Neural crest cell (in vitro differentiated cells): Measurements from ENCODE around the gene GRM8. TPM values are rescaled to one million over a fixed set of nuclear protein-coding genes. Genes with fewer than 3 reads are reported as not detected.

Source experiments
- DNase-seq: peaks from one replicate; pipeline ENCODE4 v3.0.0; 2021; ENCODE audit warnings: low read depth, mixed read lengths, low spot score
- H3K27ac Mint-ChIP-seq: one replicate; pipeline ENCODE4 v1.8.0; 2021; ENCODE audit warnings: mild to moderate bottlenecking, mixed read lengths; ENCODE audit not compliant: unreplicated experiment
- H3K27me3 Mint-ChIP-seq: 2 replicates; pipeline ENCODE4 v1.8.0; 2021; ENCODE audit warnings: low read depth, mild to moderate bottlenecking, mixed read lengths
- H3K36me3 Mint-ChIP-seq: 2 replicates; pipeline ENCODE4 v1.8.0; 2021; ENCODE audit warnings: low read depth, mild to moderate bottlenecking, mixed read lengths
- H3K4me1 Mint-ChIP-seq: 2 replicates; pipeline ENCODE4 v1.8.0; 2021; ENCODE audit warnings: mixed read lengths
- H3K4me3 Mint-ChIP-seq: one replicate; pipeline ENCODE4 v1.8.0; 2021; ENCODE audit warnings: mild to moderate bottlenecking, mixed read lengths
- H3K9me3 Mint-ChIP-seq: 2 replicates; pipeline ENCODE4 v1.8.0; 2021; ENCODE audit warnings: mixed read lengths
- total RNA-seq: library from RNA; stranded (reverse); gene quantifications from 2 replicates; pipeline ENCODE4 v1.2.1, GENCODE V29; 2021
- TF ChIP-seq, protein P1 (sequence below): fragments of 200-600 bp; sonication (generic); conservative IDR thresholded peaks from 2 replicates; pipeline ENCODE4 v1.5.0; 2021; ENCODE audit warnings: antibody characterized with exemption, mild to moderate bottlenecking

Gene GRM8
- total RNA-seq, 1 donor from 2014 or later = 2.6 TPM

DNA sequence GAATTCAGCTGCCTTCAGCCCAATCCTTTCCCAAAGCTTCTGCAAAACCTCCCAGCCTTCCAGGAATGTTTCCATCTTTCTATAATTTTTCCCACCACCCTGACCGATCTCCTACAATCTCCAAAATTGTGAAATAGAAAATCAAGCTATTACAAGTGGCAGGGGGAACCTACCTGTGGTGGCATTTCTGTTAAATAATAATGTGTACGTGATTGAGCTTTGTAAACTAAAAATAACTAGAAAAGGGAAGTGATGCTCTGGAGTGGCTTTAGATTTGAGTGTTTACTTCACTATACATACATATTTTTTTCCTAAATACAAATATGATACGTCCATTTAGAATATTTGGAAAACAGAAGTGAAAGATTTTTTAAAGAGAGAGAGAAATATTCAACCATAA lies 593.6 kb downstream of the GRM8 start:
- Mint-ChIP-seq H3K4me3 (no peak overlapping the region), H3K9me3 (no peaks in the 10 kb centered on the region), H3K27ac (no peak overlapping the region), H3K36me3 (no peaks in the 10 kb centered on the region), H3K27me3 (no peaks in the 10 kb centered on the region), H3K4me1 (no peaks in the 10 kb centered on the region)
- TF ChIP-seq, protein P1, sequence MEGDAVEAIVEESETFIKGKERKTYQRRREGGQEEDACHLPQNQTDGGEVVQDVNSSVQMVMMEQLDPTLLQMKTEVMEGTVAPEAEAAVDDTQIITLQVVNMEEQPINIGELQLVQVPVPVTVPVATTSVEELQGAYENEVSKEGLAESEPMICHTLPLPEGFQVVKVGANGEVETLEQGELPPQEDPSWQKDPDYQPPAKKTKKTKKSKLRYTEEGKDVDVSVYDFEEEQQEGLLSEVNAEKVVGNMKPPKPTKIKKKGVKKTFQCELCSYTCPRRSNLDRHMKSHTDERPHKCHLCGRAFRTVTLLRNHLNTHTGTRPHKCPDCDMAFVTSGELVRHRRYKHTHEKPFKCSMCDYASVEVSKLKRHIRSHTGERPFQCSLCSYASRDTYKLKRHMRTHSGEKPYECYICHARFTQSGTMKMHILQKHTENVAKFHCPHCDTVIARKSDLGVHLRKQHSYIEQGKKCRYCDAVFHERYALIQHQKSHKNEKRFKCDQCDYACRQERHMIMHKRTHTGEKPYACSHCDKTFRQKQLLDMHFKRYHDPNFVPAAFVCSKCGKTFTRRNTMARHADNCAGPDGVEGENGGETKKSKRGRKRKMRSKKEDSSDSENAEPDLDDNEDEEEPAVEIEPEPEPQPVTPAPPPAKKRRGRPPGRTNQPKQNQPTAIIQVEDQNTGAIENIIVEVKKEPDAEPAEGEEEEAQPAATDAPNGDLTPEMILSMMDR = no peak
- no peak for DNase-seq

DNA sequence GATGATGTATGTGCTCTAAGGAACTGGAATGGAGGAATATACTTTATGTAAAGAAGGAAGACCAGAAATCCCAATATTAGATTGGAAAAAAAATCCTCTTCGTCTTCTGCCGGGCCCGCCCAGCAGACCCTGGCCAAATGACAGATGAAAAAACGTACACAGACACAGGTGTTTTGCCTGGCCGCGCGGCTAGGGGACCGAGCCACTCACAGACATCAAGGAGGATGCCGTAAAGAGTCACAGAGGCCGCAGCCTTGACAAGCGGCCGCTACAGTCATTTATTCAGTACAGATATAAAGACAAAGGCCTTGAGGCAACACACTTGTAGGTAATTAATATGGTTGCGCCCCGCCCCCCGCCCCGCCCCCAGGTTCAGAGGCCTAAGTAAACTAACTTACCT lies 594.1 kb downstream of the GRM8 start:
- H3K27ac Mint-ChIP-seq = no peak overlapping the region
- H3K27me3 Mint-ChIP-seq = no peaks in the 10 kb centered on the region
- TF ChIP-seq, protein P1 = no peak
- H3K4me3 Mint-ChIP-seq = no peak overlapping the region
- no peak for DNase-seq
- H3K4me1 Mint-ChIP-seq = no peaks in the 10 kb centered on the region
- H3K9me3 Mint-ChIP-seq = no peaks in the 10 kb centered on the region
- no peaks in the 10 kb centered on the region for H3K36me3 Mint-ChIP-seq

DNA sequence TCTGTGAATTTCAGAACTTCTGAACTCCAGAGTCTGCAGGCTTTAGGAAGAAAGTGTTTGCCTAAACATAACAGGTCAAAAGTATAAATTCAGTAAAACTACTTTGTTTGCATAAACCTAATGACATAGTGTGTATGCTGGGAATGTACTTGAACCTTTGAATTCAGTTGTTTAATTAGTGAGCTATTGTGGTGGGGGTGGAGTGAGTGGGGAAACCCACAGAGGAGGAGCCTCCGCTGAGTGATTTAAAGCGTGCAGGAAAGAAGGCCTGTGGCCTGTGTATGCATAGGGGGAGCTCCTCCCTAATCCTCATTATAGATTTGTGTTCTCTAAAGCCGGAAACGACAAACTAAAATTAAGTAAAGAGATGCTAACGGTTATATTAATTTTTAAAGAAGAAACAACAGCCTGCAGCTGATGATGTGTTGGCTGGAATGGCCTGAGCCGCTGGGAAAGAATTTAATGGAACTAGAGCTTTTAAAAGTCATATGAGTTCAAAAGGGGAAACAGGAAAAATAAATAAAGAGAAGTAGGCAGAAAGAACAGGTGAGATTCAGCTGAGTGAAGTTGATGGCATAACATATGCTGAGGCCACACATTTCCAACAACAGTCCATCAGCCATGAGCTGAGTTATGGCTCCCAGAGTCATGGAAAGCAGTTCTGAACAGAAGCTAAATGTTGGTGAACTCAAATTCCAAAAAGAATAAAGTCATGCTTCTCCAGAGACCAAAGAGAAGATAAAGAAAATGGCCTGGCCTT lies 595.0 kb downstream of the GRM8 start:
- DNase-seq = no peak
- Mint-ChIP-seq H3K36me3 (no peaks in the 10 kb centered on the region), H3K4me1 (no peaks in the 10 kb centered on the region), H3K4me3 (no peak overlapping the region), H3K27me3 (no peaks in the 10 kb centered on the region), H3K9me3 (no peaks in the 10 kb centered on the region), H3K27ac (no peak overlapping the region)
- TF ChIP-seq, protein P1 = no peak

DNA sequence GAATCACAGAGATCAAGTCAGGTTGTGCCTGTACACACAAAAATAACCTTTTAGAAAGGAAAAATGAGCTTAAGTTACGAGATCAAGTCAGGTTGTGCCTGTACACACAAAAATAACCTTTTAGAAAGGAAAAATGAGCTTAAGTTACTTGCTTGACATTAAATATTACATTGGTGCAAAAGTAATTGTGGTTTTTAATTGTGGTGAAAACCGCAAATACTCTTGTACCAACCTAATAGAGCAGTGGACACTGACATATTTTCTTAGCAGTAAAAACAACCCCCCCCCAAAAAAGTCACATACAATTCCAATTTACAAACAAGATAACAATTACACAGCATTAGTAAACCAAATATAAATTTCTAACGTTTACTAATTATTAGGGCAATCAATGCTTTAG lies 595.6 kb downstream of the GRM8 start:
- no peaks in the 10 kb centered on the region for H3K4me1 Mint-ChIP-seq
- DNase-seq = no peak
- no peaks in the 10 kb centered on the region for H3K27me3 Mint-ChIP-seq
- TF ChIP-seq, protein P1 = no peak
- no peaks in the 10 kb centered on the region for H3K36me3 Mint-ChIP-seq
- H3K9me3 Mint-ChIP-seq = no peaks in the 10 kb centered on the region
- no peak overlapping the region for H3K4me3 Mint-ChIP-seq
- no peak overlapping the region for H3K27ac Mint-ChIP-seq

DNA sequence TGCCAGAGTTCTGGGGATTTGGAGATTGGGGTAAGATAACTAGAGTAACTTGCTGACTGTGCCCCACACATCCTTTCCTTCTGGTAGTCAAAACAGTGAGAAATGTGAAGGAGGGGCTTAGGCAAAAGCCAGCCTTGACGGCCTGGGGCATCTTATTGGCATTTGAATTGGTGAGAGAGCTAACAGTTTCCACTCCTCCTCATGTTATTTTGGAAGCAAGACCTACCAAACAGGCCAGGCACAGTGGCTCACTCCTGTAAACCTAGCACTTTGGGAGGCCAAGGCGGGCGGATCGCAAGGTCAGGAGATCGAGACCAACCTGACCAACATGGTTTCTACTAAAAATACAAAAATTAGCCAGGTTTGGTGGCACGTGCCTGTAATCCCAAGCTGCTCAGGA lies 596.6 kb downstream of the GRM8 start:
- no peak overlapping the region for H3K27ac Mint-ChIP-seq
- TF ChIP-seq, protein P1 = no peak
- H3K27me3 Mint-ChIP-seq = no peaks in the 10 kb centered on the region
- H3K36me3 Mint-ChIP-seq = no peaks in the 10 kb centered on the region
- H3K9me3 Mint-ChIP-seq = no peaks in the 10 kb centered on the region
- no peaks in the 10 kb centered on the region for H3K4me1 Mint-ChIP-seq
- no peak for DNase-seq
- no peak overlapping the region for H3K4me3 Mint-ChIP-seq
